Astrocyte (in vitro differentiated cells and primary cell): ENCODE data around the gene PXK. TPM values are rescaled to one million over a fixed set of nuclear protein-coding genes. Genes with fewer than 3 reads are reported as not detected.

ENCODE experiments used
- DNase-seq: peaks from one replicate; pipeline ENCODE4 v3.0.0-alpha.2; 2010; ENCODE audit warnings: low read depth
- FAIRE-seq: peaks from 2 replicates; lab custom pipeline; 2011; peaks lifted over from hg19 to GRCh38; lab: Jason Lieb, UNC
- H2AFZ ChIP-seq: 2 replicates; pipeline ENCODE4 v1.6.0; 2012; ENCODE audit warnings: low read depth, low read length, inconsistent platforms
- H3K27ac ChIP-seq: 2 replicates; pipeline ENCODE4 v1.5.1; 2011; ENCODE audit warnings: low read depth, low read length, inconsistent platforms
- H3K27me3 ChIP-seq: 2 replicates; pipeline ENCODE4 v1.6.0; 2011; ENCODE audit warnings: low read length, inconsistent platforms; ENCODE audit not compliant: insufficient read depth
- H3K36me3 ChIP-seq: 2 replicates; pipeline ENCODE4 v1.5.1; 2011; ENCODE audit warnings: low read length, inconsistent platforms; ENCODE audit not compliant: insufficient read depth
- H3K4me1 ChIP-seq: 2 replicates; pipeline ENCODE4 v1.5.1; 2011; ENCODE audit warnings: low read length, inconsistent platforms; ENCODE audit not compliant: insufficient read depth
- H3K4me2 ChIP-seq: 2 replicates; pipeline ENCODE4 v1.6.0; 2012; ENCODE audit warnings: low read length, inconsistent platforms
- H3K4me3 ChIP-seq: 2 replicates; pipeline ENCODE4 v1.5.1; 2011; ENCODE audit warnings: low read depth, mild to moderate bottlenecking, low read length, inconsistent platforms; ENCODE audit not compliant: insufficient read depth
- H3K79me2 ChIP-seq: 2 replicates; pipeline ENCODE4 v1.6.0; 2012; ENCODE audit warnings: mild to moderate bottlenecking, low read length, inconsistent platforms; ENCODE audit not compliant: insufficient read depth
- H3K9ac ChIP-seq: 2 replicates; pipeline ENCODE4 v1.6.0; 2012; ENCODE audit warnings: mild to moderate bottlenecking, low read length, inconsistent platforms
- H3K9me3 ChIP-seq: 2 replicates; pipeline ENCODE4 v1.5.1; 2012; ENCODE audit warnings: low read depth, mild to moderate bottlenecking, low read length, inconsistent platforms; ENCODE audit not compliant: insufficient read depth
- H4K20me1 ChIP-seq: 2 replicates; pipeline ENCODE4 v1.6.0; 2012; ENCODE audit warnings: low read length, inconsistent platforms; ENCODE audit not compliant: insufficient read depth
- H3K27ac Mint-ChIP-seq: one replicate; pipeline ENCODE4 v1.8.0; 2021; ENCODE audit warnings: mild to moderate bottlenecking, mixed read lengths; ENCODE audit not compliant: unreplicated experiment
- H3K27me3 Mint-ChIP-seq: one replicate; pipeline ENCODE4 v1.8.0; 2021; ENCODE audit warnings: low read depth, mixed read lengths; ENCODE audit not compliant: unreplicated experiment
- H3K36me3 Mint-ChIP-seq: one replicate; pipeline ENCODE4 v1.8.0; 2021; ENCODE audit warnings: low read depth, mixed read lengths; ENCODE audit not compliant: unreplicated experiment
- H3K4me1 Mint-ChIP-seq: one replicate; pipeline ENCODE4 v1.8.0; 2021; ENCODE audit warnings: low read depth, mixed read lengths; ENCODE audit not compliant: unreplicated experiment
- H3K4me3 Mint-ChIP-seq: one replicate; pipeline ENCODE4 v1.8.0; 2021; ENCODE audit warnings: mild to moderate bottlenecking, moderate library complexity, mixed read lengths; ENCODE audit not compliant: unreplicated experiment
- H3K9me3 Mint-ChIP-seq: one replicate; pipeline ENCODE4 v1.8.0; 2021; ENCODE audit warnings: mild to moderate bottlenecking, mixed read lengths; ENCODE audit not compliant: unreplicated experiment
- EZH2 ChIP-seq: IDR thresholded peaks from 2 replicates; pipeline ENCODE4 v1.6.1; 2012; ENCODE audit warnings: mild to moderate bottlenecking, low read length, inconsistent platforms; ENCODE audit not compliant: insufficient read depth
- total RNA-seq: library from RNA; stranded (reverse); gene quantifications from 2 replicates; pipeline ENCODE4 v1.2.1, GENCODE V29; 2021
- TF ChIP-seq, protein P1 (sequence below): IDR thresholded peaks from 2 replicates; pipeline ENCODE4 v1.5.1; 2011; ENCODE audit warnings: low read depth, mild to moderate bottlenecking, inconsistent platforms, low read length, moderate library complexity; ENCODE audit not compliant: insufficient read depth

The PXK gene
- total RNA-seq, 1 donor from 2014 or later = 10.5 TPM

- H3K4me1 Mint-ChIP-seq = peaks cover 13% of the 10 kb centered on the region
- Histone ChIP-seq H3K4me3 (no peak overlapping the region), H3K4me1 (peaks cover 4% of the 10 kb centered on the region), H3K4me2 (no peak overlapping the region), H3K79me2 (peaks cover 48% of the 10 kb centered on the region), H3K27ac (no peak overlapping the region), H3K27me3 (no peaks in the 10 kb centered on the region), H3K9ac (no peak overlapping the region), H3K36me3 (no peaks in the 10 kb centered on the region), H4K20me1 (peaks cover 56% of the 10 kb centered on the region), H2AFZ (no peak overlapping the region), H3K9me3 (no peaks in the 10 kb centered on the region)
- no peak for TF ChIP-seq EZH2
- TF ChIP-seq, protein P1, sequence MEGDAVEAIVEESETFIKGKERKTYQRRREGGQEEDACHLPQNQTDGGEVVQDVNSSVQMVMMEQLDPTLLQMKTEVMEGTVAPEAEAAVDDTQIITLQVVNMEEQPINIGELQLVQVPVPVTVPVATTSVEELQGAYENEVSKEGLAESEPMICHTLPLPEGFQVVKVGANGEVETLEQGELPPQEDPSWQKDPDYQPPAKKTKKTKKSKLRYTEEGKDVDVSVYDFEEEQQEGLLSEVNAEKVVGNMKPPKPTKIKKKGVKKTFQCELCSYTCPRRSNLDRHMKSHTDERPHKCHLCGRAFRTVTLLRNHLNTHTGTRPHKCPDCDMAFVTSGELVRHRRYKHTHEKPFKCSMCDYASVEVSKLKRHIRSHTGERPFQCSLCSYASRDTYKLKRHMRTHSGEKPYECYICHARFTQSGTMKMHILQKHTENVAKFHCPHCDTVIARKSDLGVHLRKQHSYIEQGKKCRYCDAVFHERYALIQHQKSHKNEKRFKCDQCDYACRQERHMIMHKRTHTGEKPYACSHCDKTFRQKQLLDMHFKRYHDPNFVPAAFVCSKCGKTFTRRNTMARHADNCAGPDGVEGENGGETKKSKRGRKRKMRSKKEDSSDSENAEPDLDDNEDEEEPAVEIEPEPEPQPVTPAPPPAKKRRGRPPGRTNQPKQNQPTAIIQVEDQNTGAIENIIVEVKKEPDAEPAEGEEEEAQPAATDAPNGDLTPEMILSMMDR = peak; percentile 2
- no peak overlapping the region for H3K4me3 Mint-ChIP-seq
- no peak for DNase-seq
- no peak for FAIRE-seq
- H3K27me3 Mint-ChIP-seq = peaks cover 2% of the 10 kb centered on the region
- H3K9me3 Mint-ChIP-seq = no peaks in the 10 kb centered on the region
- H3K27ac Mint-ChIP-seq = no peak overlapping the region
- no peaks in the 10 kb centered on the region for H3K36me3 Mint-ChIP-seq
Measured at GRCh38 chr3:58353722-58354553, 21.2 kb downstream of the PXK start.

DNA sequence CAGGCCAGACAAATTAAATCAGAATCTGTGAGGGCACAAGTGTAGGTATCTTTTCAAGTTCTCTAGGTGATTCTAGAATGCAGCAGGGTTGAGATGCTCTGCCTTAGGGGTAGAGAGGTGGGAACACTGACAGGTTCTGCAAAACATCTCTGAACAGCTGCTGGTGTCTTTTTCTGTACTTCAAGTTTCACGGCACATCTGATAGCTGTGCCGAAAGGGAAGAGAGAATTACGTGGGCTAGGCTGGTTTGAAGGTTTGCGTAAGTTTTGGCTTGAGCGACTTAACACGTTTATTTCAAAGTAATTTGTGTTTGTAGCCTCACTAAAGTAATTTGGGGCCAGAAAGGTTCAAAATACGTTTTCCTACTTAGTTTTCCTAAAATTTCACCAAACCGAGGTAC, 22.5 kb downstream of the PXK start:
- Histone ChIP-seq H2AFZ (no peak overlapping the region), H3K4me2 (no peak overlapping the region), H3K27ac (no peak overlapping the region), H3K9me3 (no peaks in the 10 kb centered on the region), H3K4me3 (no peak overlapping the region), H4K20me1 (peaks cover 59% of the 10 kb centered on the region), H3K79me2 (peaks cover 48% of the 10 kb centered on the region), H3K36me3 (no peaks in the 10 kb centered on the region), H3K4me1 (peaks cover 4% of the 10 kb centered on the region), H3K9ac (no peak overlapping the region), H3K27me3 (no peaks in the 10 kb centered on the region)
- no peak for TF ChIP-seq EZH2
- TF ChIP-seq, protein P1 = no peak
- Mint-ChIP-seq H3K9me3 (no peaks in the 10 kb centered on the region), H3K4me1 (peaks cover 11% of the 10 kb centered on the region), H3K4me3 (no peak overlapping the region), H3K27ac (no peak overlapping the region), H3K36me3 (no peaks in the 10 kb centered on the region), H3K27me3 (peaks cover 2% of the 10 kb centered on the region)
- DNase-seq (no peak), FAIRE-seq (no peak)

GRCh38 chr3:58356054-58356453, 23.4 kb downstream of the PXK start:
- peaks cover 2% of the 10 kb centered on the region for H3K27me3 Mint-ChIP-seq
- H3K36me3 ChIP-seq = no peaks in the 10 kb centered on the region
- no peak for DNase-seq
- H3K9ac ChIP-seq = no peak overlapping the region
- FAIRE-seq = no peak
- no peak overlapping the region for H3K27ac ChIP-seq
- no peak overlapping the region for H3K4me3 ChIP-seq
- H2AFZ ChIP-seq = no peak overlapping the region
- no peaks in the 10 kb centered on the region for H3K36me3 Mint-ChIP-seq
- H3K27ac Mint-ChIP-seq = no peak overlapping the region
- H4K20me1 ChIP-seq = peaks cover 52% of the 10 kb centered on the region
- H3K4me2 ChIP-seq = no peak overlapping the region
- no peaks in the 10 kb centered on the region for H3K9me3 Mint-ChIP-seq
- H3K4me1 ChIP-seq = peaks cover 4% of the 10 kb centered on the region
- H3K4me3 Mint-ChIP-seq = no peak overlapping the region
- TF ChIP-seq, protein P1 = no peak
- no peak for TF ChIP-seq EZH2
- peaks cover 45% of the 10 kb centered on the region for H3K79me2 ChIP-seq
- no peaks in the 10 kb centered on the region for H3K9me3 ChIP-seq
- H3K4me1 Mint-ChIP-seq = peaks cover 3% of the 10 kb centered on the region
- no peaks in the 10 kb centered on the region for H3K27me3 ChIP-seq
